Panc1 (cell line): Measurements from ENCODE around the gene DECR2.

Source experiments
- POLR2AphosphoS5 ChIP-seq: IDR thresholded peaks from 2 replicates; pipeline ENCODE4 v1.6.1; 2012; ENCODE audit warnings: mild to moderate bottlenecking, low read depth, low read length, moderate library complexity
- SIN3A ChIP-seq: IDR thresholded peaks from 2 replicates; pipeline ENCODE4 v1.6.1; 2012; ENCODE audit warnings: low read depth, mild to moderate bottlenecking, low read length, moderate library complexity, borderline replicate concordance; ENCODE audit not compliant: insufficient read depth
- TCF7L2 ChIP-seq: IDR thresholded peaks from 2 replicates; pipeline ENCODE4 v1.6.1; 2011; ENCODE audit warnings: mild to moderate bottlenecking, low read depth, low read length, inconsistent platforms
- TF ChIP-seq, protein P1 (sequence below): fragments of 450-650 bp; IDR thresholded peaks from 2 replicates; pipeline ENCODE4 v1.5.1; 2017; ENCODE audit warnings: mild to moderate bottlenecking
- TF ChIP-seq, protein P2 (sequence below), 2 experiments: IDR thresholded peaks; 2 replicates each; pipeline ENCODE4 v1.6.1; 2011 to 2012; ENCODE audit warnings: low read depth in 2 of 2, control low read depth in 1 of 2, low read length in 1 of 2, mild to moderate bottlenecking in 1 of 2, moderate library complexity in 1 of 2; ENCODE audit not compliant: insufficient read depth in 1 of 2

DNA sequence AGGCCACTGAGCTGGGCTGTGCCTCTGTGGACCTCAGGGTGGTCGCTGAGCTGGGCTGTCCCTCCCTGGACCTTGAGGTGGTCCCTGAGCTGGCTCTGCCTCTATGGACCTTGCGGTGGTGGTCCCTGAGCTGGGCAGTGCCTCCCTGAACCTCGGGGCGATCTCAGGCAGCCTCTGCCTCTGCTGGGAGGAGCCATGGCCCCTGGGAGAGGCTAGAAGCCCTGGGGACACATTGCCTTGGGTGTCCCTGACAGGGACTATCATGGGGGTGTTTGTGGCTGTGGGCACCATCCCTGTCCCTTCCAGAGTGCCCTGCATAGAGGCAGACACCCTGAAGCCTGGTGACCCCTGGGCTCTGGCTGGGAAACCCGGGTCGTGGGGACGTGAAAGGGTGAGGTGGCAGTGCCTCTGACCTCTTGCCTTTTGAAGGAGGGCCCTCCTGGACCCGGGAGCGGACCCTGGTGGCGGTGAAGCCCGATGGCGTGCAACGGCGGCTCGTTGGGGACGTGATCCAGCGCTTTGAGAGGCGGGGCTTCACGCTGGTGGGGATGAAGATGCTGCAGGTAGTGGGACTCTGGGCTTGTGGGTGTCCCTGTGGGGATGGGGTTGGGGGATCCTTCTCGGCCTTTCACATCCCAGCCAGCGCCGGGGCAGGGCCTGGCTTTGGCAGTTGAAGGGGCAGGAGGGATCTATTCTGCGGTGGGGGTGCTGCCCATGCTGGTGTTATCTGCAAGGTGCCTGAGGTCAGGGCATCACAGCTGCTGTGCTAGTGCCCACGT is 2.9 kb upstream of the DECR2 start:
- TF ChIP-seq, protein P1, sequence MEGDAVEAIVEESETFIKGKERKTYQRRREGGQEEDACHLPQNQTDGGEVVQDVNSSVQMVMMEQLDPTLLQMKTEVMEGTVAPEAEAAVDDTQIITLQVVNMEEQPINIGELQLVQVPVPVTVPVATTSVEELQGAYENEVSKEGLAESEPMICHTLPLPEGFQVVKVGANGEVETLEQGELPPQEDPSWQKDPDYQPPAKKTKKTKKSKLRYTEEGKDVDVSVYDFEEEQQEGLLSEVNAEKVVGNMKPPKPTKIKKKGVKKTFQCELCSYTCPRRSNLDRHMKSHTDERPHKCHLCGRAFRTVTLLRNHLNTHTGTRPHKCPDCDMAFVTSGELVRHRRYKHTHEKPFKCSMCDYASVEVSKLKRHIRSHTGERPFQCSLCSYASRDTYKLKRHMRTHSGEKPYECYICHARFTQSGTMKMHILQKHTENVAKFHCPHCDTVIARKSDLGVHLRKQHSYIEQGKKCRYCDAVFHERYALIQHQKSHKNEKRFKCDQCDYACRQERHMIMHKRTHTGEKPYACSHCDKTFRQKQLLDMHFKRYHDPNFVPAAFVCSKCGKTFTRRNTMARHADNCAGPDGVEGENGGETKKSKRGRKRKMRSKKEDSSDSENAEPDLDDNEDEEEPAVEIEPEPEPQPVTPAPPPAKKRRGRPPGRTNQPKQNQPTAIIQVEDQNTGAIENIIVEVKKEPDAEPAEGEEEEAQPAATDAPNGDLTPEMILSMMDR, result peak; percentile 19; the same call in 1 of the 2 replicates
- TF ChIP-seq POLR2AphosphoS5 (peak; percentile 62), TCF7L2 (no peak), SIN3A (no peak)
- TF ChIP-seq, protein P2, sequence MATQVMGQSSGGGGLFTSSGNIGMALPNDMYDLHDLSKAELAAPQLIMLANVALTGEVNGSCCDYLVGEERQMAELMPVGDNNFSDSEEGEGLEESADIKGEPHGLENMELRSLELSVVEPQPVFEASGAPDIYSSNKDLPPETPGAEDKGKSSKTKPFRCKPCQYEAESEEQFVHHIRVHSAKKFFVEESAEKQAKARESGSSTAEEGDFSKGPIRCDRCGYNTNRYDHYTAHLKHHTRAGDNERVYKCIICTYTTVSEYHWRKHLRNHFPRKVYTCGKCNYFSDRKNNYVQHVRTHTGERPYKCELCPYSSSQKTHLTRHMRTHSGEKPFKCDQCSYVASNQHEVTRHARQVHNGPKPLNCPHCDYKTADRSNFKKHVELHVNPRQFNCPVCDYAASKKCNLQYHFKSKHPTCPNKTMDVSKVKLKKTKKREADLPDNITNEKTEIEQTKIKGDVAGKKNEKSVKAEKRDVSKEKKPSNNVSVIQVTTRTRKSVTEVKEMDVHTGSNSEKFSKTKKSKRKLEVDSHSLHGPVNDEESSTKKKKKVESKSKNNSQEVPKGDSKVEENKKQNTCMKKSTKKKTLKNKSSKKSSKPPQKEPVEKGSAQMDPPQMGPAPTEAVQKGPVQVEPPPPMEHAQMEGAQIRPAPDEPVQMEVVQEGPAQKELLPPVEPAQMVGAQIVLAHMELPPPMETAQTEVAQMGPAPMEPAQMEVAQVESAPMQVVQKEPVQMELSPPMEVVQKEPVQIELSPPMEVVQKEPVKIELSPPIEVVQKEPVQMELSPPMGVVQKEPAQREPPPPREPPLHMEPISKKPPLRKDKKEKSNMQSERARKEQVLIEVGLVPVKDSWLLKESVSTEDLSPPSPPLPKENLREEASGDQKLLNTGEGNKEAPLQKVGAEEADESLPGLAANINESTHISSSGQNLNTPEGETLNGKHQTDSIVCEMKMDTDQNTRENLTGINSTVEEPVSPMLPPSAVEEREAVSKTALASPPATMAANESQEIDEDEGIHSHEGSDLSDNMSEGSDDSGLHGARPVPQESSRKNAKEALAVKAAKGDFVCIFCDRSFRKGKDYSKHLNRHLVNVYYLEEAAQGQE (IDR thresholded peaks at IDR 0.05; ENCODE audit: insufficient read depth in 1 of 2, low read depth in 2 of 2, low read length in 1 of 2), result no peak
